GM20000 (cell line): ENCODE measurements around the gene LIPC.

ENCODE experiments used
- DNase-seq: peaks from one replicate; pipeline ENCODE4 v3.0.0; 2012; ENCODE audit warnings: low spot score
- TF ChIP-seq, protein P1 (sequence below): IDR thresholded peaks from 2 replicates; pipeline ENCODE4 v1.5.1; 2012; ENCODE audit warnings: mild to moderate bottlenecking, control low read depth; ENCODE audit errors: extremely low read depth, missing control alignments

Gene LIPC

GRCh38 chr15:58453931-58454793 is 22.4 kb downstream of the LIPC start:
- peak; percentile 44 for DNase-seq
- TF ChIP-seq, protein P1, sequence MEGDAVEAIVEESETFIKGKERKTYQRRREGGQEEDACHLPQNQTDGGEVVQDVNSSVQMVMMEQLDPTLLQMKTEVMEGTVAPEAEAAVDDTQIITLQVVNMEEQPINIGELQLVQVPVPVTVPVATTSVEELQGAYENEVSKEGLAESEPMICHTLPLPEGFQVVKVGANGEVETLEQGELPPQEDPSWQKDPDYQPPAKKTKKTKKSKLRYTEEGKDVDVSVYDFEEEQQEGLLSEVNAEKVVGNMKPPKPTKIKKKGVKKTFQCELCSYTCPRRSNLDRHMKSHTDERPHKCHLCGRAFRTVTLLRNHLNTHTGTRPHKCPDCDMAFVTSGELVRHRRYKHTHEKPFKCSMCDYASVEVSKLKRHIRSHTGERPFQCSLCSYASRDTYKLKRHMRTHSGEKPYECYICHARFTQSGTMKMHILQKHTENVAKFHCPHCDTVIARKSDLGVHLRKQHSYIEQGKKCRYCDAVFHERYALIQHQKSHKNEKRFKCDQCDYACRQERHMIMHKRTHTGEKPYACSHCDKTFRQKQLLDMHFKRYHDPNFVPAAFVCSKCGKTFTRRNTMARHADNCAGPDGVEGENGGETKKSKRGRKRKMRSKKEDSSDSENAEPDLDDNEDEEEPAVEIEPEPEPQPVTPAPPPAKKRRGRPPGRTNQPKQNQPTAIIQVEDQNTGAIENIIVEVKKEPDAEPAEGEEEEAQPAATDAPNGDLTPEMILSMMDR, result no peak

GRCh38 chr15:58454950-58455401 is 23.2 kb downstream of the LIPC start:
- TF ChIP-seq, protein P1, result no peak
- DNase-seq, result no peak

- DNase-seq, result peak; percentile 59
- TF ChIP-seq, protein P1, result no peak
These were observed 25.7 kb downstream of the LIPC start for GRCh38 chr15:58457466-58457965.

DNA sequence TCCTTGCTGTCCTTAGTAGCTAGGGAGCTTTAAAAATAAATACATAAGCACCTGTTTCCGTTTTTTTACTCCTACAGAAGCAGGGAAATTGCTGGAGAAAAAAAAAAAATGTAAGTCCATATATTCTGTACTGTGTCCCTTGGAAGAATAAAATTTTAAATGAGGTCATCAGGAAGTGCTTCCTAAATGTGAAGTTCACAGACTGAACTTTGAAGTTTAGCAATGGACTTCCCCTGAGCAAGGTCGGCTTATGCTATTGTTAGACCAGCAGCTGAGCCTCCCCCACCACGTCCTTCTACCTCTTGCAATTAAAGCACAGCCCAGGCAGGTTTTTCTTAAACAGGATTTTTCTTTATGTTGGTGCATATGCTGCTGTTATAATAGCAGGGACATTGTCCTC is 26.3 kb downstream of the LIPC start:
- peak; percentile 49 for DNase-seq
- TF ChIP-seq, protein P1, result no peak

DNA sequence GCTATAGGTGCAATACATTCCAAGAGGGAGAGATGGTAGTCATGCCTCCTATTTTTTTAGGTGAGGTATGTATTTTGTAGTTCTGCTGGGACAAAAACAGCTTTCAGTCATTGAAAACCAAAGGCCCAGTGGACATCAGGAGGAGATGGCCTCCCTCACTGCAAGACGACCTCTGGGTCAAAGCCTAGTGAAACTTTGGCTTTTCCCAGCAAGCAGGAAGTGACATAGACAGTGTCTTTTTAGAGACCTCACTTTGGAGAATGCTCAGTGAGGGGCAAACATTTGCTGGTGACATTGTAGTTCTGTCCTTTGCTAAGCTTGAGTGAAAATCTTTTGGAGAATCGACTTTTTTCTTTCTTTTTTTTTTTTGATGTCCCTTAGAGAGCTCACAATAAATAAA is 27.3 kb downstream of the LIPC start:
- TF ChIP-seq, protein P1, result no peak
- no peak for DNase-seq

DNA sequence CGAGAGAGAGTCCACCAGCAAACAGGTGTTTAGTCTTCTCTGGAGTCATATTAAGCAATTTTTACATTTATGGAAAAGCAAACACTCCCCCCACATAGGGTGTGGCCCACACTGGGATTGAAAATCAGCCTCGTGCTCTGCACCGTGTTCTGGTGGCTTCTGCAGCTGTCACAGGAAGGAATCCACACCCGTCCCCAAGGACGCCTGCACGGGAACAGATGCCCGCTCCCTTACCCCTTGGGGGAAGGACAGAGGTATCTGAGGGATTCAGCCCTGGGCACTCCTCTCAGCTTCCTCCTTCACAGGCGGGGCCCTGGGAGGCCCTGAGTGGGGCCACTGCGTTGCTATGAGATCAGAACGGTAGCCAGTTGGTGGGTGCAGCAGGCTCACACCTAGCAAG is 27.8 kb downstream of the LIPC start:
- TF ChIP-seq, protein P1, result no peak
- no peak for DNase-seq

DNA sequence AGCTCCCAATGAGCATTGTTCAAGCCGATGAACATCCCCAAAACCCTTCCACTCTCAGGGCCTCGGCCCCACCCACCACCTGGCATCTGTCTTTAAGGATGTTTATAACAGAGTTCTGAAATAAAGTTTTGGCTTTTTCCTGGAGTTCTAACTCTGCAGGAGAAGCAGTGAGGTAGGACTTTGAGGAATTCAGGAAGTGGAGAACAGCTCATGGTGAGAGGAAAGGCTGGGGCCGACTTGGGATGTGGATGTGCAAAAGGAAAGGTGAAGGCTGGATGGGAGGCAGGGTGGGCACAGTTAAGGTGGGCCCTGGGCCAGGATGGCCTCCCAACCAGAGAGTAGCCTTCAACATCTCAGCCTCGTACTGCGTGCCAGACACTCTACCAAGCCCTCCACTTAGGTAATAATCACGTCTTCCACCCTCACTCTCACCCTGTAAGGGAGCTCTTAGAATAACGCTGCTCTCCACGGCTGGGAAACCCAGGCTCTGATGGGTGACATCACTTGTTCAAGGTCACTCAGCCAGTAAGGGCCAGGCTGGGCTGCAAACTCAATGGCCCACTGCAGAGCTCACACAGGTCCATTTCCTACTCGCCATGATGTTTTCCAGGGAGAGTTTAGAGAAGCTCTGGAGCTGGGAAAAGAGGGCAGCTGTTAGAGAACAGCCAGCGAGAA is 28.5 kb downstream of the LIPC start:
- TF ChIP-seq, protein P1, result no peak
- no peak for DNase-seq
